Measurements from ENCODE around the gene UBE2D4. TPM values are rescaled to one million over a fixed set of nuclear protein-coding genes. Genes with fewer than 3 reads are reported as not detected.

Gene UBE2D4
- total RNA-seq, result 18.8 and 22.6 TPM in 2 replicates

GRCh38 chr7:43925984-43926797 is at the start of gene UBE2D4:
UBE2D4 (plus strand) TSS chr7:43926436; CDS start chr7:43926533, 97 bp downstream.

GRCh38 chr7:43906331-43907010 is 19.8 kb upstream of the UBE2D4 start, which contains the start of gene URGCP:
URGCP (minus strand) TSS chr7:43906596; CDS start chr7:43906575, 21 bp downstream.

GRCh38 chr7:43997532-43997931 is 71.3 kb downstream of the UBE2D4 start, which contains the start of gene SPDYE1:
SPDYE1 (plus strand) TSS chr7:43997897; CDS start chr7:43999950, 2,053 bp downstream.

Other genes starting within 250 kb of the UBE2D4 start
- 37.8 and 43.2 TPM in 2 replicates for gene COA1, start 196.9 kb upstream of the UBE2D4 start, total RNA-seq
- gene BLVRA, start 167.8 kb upstream of the UBE2D4 start, total RNA-seq, result 17.2 and 27.6 TPM in 2 replicates
- gene MRPS24, start 56.9 kb upstream of the UBE2D4 start, total RNA-seq, result 80.2 and 90.2 TPM in 2 replicates
- 37.2 and 42.8 TPM in 2 replicates for gene URGCP, start 19.8 kb upstream of the UBE2D4 start, total RNA-seq
- under 0.01 TPM in 1 of 2 replicates, not detected in the other for gene SPDYE1, start 71.5 kb downstream of the UBE2D4 start, total RNA-seq
- gene DBNL, start 118.3 kb downstream of the UBE2D4 start, total RNA-seq, result 144 and 156 TPM in 2 replicates
- gene PGAM2, start 139.1 kb downstream of the UBE2D4 start, total RNA-seq, result 0.24 and 0.32 TPM in 2 replicates
- 27.0 and 28.9 TPM in 2 replicates for gene POLM, start 156.1 kb downstream of the UBE2D4 start, total RNA-seq
- gene AEBP1, start 177.9 kb downstream of the UBE2D4 start, total RNA-seq, result 272 and 309 TPM in 2 replicates
- 77.7 and 97.1 TPM in 2 replicates for gene POLD2, start 197.1 kb downstream of the UBE2D4 start, total RNA-seq
- gene MYL7, start 214.9 kb downstream of the UBE2D4 start, total RNA-seq, result not detected in 2 replicates